Activated naive CD8-positive, alpha-beta T cell (primary cell): ENCODE data around the gene TLNRD1.

Experiments
- H3K27ac Mint-ChIP-seq: one replicate; pipeline ENCODE4 v1.8.0; 2021; ENCODE audit warnings: mixed read lengths
- H3K27me3 Mint-ChIP-seq: one replicate; pipeline ENCODE4 v1.8.0; 2021; ENCODE audit warnings: mixed read lengths
- H3K36me3 Mint-ChIP-seq: one replicate; pipeline ENCODE4 v1.8.0; 2021; ENCODE audit warnings: mixed read lengths
- H3K4me1 Mint-ChIP-seq: one replicate; pipeline ENCODE4 v1.8.0; 2021; ENCODE audit warnings: low read depth, mixed read lengths
- H3K4me3 Mint-ChIP-seq: one replicate; pipeline ENCODE4 v1.8.0; 2021; ENCODE audit warnings: mild to moderate bottlenecking, mixed read lengths
- H3K9me3 Mint-ChIP-seq: one replicate; pipeline ENCODE4 v1.8.0; 2021; ENCODE audit warnings: low read depth, mixed read lengths

TLNRD1 gene

GRCh38 chr15:81024265-81024872 lies 23.6 kb downstream of the TLNRD1 start:
- Mint-ChIP-seq H3K4me3 (peak overlapping the region; percentile 33), H3K9me3 (no peaks in the 10 kb centered on the region), H3K27me3 (no peaks in the 10 kb centered on the region), H3K27ac (peak overlapping the region; percentile 79), H3K4me1 (peaks cover 18% of the 10 kb centered on the region), H3K36me3 (peaks cover 4% of the 10 kb centered on the region)

GRCh38 chr15:81024936-81025335 lies 24.2 kb downstream of the TLNRD1 start:
- H3K36me3 Mint-ChIP-seq: peaks cover 4% of the 10 kb centered on the region
- no peak overlapping the region for H3K4me3 Mint-ChIP-seq
- no peaks in the 10 kb centered on the region for H3K27me3 Mint-ChIP-seq
- H3K27ac Mint-ChIP-seq: no peak overlapping the region
- H3K9me3 Mint-ChIP-seq: no peaks in the 10 kb centered on the region
- peaks cover 18% of the 10 kb centered on the region for H3K4me1 Mint-ChIP-seq

GRCh38 chr15:81025721-81026370 lies 25.1 kb downstream of the TLNRD1 start:
- peaks cover 18% of the 10 kb centered on the region for H3K4me1 Mint-ChIP-seq
- H3K27ac Mint-ChIP-seq: no peak overlapping the region
- H3K9me3 Mint-ChIP-seq: no peaks in the 10 kb centered on the region
- no peak overlapping the region for H3K4me3 Mint-ChIP-seq
- H3K27me3 Mint-ChIP-seq: no peaks in the 10 kb centered on the region
- peaks cover 2% of the 10 kb centered on the region for H3K36me3 Mint-ChIP-seq

- Mint-ChIP-seq H3K36me3 (peaks cover 5% of the 10 kb centered on the region), H3K4me1 (peaks cover 18% of the 10 kb centered on the region), H3K4me3 (no peak overlapping the region), H3K27ac (no peak overlapping the region), H3K27me3 (no peaks in the 10 kb centered on the region), H3K9me3 (no peaks in the 10 kb centered on the region)
These were observed 26.3 kb downstream of the TLNRD1 start for GRCh38 chr15:81026836-81027599.

GRCh38 chr15:81029414-81030300 lies 28.9 kb downstream of the TLNRD1 start:
- H3K27ac Mint-ChIP-seq: no peak overlapping the region
- no peak overlapping the region for H3K4me3 Mint-ChIP-seq
- no peaks in the 10 kb centered on the region for H3K9me3 Mint-ChIP-seq
- peaks cover 10% of the 10 kb centered on the region for H3K4me1 Mint-ChIP-seq
- H3K27me3 Mint-ChIP-seq: no peaks in the 10 kb centered on the region
- peaks cover 5% of the 10 kb centered on the region for H3K36me3 Mint-ChIP-seq

GRCh38 chr15:81030301-81030750 lies 29.6 kb downstream of the TLNRD1 start:
- Mint-ChIP-seq H3K36me3 (peaks cover 5% of the 10 kb centered on the region), H3K9me3 (no peaks in the 10 kb centered on the region), H3K4me1 (peaks cover 7% of the 10 kb centered on the region), H3K4me3 (no peak overlapping the region), H3K27me3 (no peaks in the 10 kb centered on the region), H3K27ac (no peak overlapping the region)

GRCh38 chr15:81031203-81031602 lies 30.5 kb downstream of the TLNRD1 start:
- H3K27me3 Mint-ChIP-seq: no peaks in the 10 kb centered on the region
- H3K27ac Mint-ChIP-seq: no peak overlapping the region
- peaks cover 5% of the 10 kb centered on the region for H3K36me3 Mint-ChIP-seq
- H3K4me3 Mint-ChIP-seq: no peak overlapping the region
- H3K4me1 Mint-ChIP-seq: peaks cover 6% of the 10 kb centered on the region
- H3K9me3 Mint-ChIP-seq: no peaks in the 10 kb centered on the region

GRCh38 chr15:81032355-81032754 lies 31.6 kb downstream of the TLNRD1 start:
- Mint-ChIP-seq H3K9me3 (no peaks in the 10 kb centered on the region), H3K27ac (no peak overlapping the region), H3K4me3 (no peak overlapping the region), H3K4me1 (peaks cover 6% of the 10 kb centered on the region), H3K36me3 (peaks cover 5% of the 10 kb centered on the region), H3K27me3 (no peaks in the 10 kb centered on the region)

GRCh38 chr15:81032818-81033217 lies 32.1 kb downstream of the TLNRD1 start:
- H3K27me3 Mint-ChIP-seq: no peaks in the 10 kb centered on the region
- peaks cover 6% of the 10 kb centered on the region for H3K4me1 Mint-ChIP-seq
- H3K4me3 Mint-ChIP-seq: no peak overlapping the region
- H3K27ac Mint-ChIP-seq: no peak overlapping the region
- no peaks in the 10 kb centered on the region for H3K9me3 Mint-ChIP-seq
- peaks cover 4% of the 10 kb centered on the region for H3K36me3 Mint-ChIP-seq

- no peaks in the 10 kb centered on the region for H3K27me3 Mint-ChIP-seq
- H3K9me3 Mint-ChIP-seq: no peaks in the 10 kb centered on the region
- H3K36me3 Mint-ChIP-seq: peaks cover 3% of the 10 kb centered on the region
- H3K27ac Mint-ChIP-seq: no peak overlapping the region
- no peak overlapping the region for H3K4me3 Mint-ChIP-seq
- H3K4me1 Mint-ChIP-seq: peaks cover 6% of the 10 kb centered on the region
These were observed 32.8 kb downstream of the TLNRD1 start for GRCh38 chr15:81033508-81033907.

GRCh38 chr15:81037952-81038743 lies 37.4 kb downstream of the TLNRD1 start:
- Mint-ChIP-seq H3K36me3 (no peaks in the 10 kb centered on the region), H3K9me3 (no peaks in the 10 kb centered on the region), H3K27ac (no peak overlapping the region), H3K4me1 (peaks cover 8% of the 10 kb centered on the region), H3K27me3 (no peaks in the 10 kb centered on the region), H3K4me3 (no peak overlapping the region)

GRCh38 chr15:81038975-81039607 lies 38.4 kb downstream of the TLNRD1 start:
- Mint-ChIP-seq H3K27me3 (no peaks in the 10 kb centered on the region), H3K4me3 (no peak overlapping the region), H3K36me3 (no peaks in the 10 kb centered on the region), H3K27ac (no peak overlapping the region), H3K4me1 (peaks cover 8% of the 10 kb centered on the region), H3K9me3 (no peaks in the 10 kb centered on the region)

GRCh38 chr15:81040757-81041156 lies 40.0 kb downstream of the TLNRD1 start:
- Mint-ChIP-seq H3K27ac (no peak overlapping the region), H3K27me3 (no peaks in the 10 kb centered on the region), H3K4me3 (no peak overlapping the region), H3K4me1 (peaks cover 8% of the 10 kb centered on the region), H3K9me3 (peaks cover 2% of the 10 kb centered on the region), H3K36me3 (peaks cover 2% of the 10 kb centered on the region)
